Brain pericyte (primary cell): ENCODE measurements around the gene CASZ1.

Source experiments
- DNase-seq: peaks from one replicate; pipeline ENCODE4 v3.0.0-alpha.2; 2012; ENCODE audit warnings: low read depth, low spot score

Gene CASZ1

DNA sequence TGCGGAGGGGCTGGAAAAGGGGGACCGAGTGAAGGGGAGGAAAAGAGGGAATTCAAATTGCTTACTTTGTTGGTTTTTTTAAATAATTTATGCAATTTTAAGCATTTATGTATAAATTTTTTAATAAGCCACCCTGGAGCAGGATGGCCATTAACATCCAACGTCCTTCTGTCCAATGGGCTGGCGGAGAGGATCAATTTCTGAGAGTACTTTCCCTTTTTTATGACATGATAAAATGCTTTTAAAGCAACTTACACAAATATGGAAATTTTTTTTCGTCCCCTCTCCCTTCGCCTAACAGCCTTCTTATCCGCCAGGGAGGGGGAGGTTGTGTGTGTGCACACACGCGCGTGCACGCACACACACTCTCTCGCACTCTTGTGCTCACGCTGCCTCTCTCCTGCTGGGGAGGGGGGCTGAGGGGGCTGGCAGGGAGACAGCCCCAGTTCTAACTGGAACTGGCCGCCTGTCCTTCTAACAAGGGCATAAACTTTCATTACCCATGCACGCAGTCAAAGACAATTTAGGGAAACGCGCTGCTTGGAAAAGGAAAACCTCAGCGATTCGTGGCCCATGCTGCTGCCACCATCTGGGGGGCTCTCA, 123.2 kb downstream of the CASZ1 start:
- no peak for DNase-seq

DNA sequence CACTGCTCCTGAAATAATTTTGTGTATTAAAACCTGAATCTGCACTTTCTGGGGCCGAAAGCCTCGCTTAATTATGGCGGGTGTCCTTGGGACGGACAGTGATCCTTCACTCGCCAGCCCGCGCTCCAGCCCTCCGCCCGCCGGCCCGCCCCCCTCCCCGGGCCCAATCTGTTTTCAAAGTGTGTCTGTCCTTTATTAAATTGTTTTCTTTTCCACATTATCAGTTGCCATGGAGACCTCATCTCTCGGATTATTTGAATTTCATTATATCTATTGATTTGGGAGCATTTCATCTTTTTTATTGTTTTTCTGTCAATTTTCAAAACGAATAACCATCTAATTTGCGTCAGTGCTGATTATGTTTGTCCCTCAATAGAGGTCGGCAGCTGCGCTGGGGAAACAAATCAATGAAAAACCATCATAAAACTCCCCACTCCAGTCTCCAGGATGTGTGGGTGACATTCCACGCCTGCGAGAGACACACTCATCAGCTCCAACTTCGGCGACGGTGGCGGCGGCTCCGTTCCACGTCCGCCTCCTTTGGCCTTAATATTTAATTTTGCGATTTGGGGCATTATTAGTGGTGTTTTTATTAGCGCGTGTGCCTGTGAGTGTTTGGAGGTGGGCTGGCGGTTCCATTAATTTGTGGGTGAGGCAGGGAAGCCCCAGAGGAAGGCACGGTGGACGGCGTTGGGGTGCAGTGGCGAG, 123.9 kb downstream of the CASZ1 start:
- DNase-seq: no peak

DNA sequence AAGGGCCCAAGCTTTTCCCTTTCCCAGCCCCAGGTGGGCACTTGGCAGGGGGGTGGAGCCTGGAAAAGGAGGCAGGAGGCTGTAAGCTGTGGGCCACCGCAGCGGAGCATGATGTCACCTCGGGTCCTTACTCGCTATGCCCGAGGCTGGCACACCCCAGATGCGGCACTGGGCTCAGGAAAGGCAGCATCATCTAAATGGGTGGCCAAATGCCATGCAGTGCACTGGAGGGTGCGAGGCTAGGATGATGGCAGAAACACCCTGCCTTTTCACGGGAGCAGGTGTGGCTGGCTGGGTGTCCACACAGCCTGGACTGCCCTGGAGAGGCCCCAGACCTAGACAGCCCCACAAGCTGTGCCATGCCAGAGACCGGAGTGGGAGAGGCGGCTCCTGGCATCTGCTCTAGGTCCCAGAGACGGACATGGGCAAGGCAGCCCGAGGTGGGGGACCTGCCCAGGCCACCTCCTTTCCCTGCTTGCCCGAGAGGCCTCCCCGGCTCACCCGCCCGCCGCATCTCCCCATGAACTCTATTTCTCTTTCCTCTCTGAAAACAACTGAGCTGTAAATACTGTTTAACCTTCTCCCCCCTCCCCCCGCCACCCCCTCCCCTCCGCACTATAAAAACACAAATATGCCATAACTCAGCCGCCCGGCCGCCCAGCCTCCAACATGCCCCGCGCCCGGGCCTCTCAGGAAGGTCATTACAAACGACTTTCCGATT, 124.7 kb downstream of the CASZ1 start:
- DNase-seq: no peak

DNA sequence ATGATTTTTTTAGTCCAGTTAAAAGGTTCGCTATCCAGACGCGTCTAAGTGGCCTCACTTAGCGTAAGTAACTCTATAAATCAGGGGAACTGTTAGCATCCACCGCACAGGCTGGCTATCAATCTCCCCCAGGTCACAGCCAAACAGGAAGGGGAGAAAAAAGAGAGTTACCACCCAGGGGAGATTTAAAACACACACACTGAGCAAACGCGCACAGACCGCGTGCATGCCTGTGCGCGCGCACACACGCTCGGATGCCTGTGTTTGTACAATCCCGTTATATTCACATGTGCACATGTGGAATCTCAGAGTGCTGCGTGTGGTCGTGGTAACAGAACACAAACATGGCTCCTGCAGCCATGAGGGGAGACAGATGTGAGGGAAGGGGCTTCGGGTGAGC, 125.4 kb downstream of the CASZ1 start:
- DNase-seq: no peak

DNA sequence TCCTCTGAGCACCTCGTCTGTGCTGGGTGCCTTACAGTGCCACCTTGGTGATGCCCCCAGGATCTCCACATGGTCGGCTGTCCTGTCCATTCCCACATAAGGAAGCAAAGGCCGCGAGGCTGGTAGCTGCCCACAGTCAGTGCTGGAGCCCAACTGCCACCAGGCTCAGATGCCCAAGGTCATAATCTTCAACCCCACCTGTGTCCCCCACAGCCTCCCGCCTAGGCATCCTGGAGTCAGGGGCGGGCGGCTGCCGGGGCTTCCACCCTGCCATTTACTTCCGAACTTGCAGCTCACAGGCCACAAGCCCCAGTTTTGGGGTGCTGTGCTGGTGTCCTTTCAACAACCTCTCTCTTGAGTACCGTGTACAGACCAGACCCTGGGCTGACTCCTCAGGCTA, 126.3 kb downstream of the CASZ1 start:
- DNase-seq: no peak

DNA sequence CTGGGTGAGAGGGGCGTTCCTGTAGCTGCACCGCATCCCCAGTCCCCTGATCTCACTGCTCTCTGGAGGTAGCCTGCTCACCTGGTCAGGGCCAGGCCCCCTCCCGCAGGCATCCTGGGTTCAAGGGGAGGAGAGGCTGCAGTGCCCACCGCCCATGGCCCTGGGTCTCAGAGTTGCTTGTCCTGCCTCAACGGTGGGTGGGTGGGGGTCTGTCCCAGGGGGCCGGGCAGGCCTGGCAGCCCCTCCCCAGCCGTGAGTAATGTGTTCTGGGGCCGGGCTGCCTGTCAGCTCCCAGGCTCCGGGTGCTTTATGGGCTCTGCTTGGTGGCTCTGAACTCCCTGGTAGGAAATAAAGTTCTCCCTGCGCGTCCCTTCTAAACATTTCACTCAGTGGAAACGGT, 126.9 kb downstream of the CASZ1 start:
- DNase-seq: no peak

DNA sequence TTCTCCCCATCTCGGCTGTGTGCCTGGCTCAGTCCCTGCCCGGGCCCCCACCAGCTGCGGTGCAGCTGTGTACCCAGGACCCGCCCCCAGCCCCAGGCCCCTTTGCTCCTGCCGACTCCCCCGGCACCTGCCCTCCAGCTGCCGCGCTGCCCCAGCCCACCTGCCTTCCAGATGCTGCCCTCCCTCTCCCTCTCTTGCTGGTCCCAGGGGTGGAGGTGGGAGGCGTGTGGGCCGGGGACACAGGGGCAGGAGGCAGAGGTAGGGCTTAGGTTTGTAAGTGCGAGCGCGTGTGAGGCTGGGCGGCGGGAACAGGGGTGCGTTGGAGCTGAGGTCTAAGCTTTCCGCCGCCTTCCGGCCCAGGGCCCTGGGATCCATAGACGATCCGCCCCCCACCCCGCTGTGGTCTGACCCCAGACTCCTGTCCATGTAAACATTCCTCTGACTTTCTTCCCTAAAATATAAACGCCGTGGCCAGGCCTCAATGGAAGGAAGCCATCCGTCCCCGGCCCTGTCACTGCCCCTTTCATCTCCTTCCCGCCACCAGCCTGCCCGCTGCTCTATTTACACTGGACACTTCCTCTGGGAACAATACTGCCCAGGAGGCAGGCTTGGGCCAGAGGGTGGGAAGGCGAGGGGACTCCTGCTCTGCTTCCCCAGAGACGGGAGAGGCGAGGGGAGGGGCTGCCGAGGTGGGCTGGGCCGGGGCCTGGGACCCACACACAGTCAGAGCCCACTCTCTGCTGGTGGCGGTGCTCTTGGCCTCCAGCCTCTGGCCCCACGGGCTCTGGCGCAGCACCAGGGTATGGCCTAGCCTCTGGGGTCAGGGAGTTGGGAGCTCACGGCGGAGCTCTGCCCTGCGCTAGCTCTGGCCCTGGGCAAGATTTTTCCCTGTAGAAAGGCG, 128.3 kb downstream of the CASZ1 start:
- DNase-seq: no peak

DNA sequence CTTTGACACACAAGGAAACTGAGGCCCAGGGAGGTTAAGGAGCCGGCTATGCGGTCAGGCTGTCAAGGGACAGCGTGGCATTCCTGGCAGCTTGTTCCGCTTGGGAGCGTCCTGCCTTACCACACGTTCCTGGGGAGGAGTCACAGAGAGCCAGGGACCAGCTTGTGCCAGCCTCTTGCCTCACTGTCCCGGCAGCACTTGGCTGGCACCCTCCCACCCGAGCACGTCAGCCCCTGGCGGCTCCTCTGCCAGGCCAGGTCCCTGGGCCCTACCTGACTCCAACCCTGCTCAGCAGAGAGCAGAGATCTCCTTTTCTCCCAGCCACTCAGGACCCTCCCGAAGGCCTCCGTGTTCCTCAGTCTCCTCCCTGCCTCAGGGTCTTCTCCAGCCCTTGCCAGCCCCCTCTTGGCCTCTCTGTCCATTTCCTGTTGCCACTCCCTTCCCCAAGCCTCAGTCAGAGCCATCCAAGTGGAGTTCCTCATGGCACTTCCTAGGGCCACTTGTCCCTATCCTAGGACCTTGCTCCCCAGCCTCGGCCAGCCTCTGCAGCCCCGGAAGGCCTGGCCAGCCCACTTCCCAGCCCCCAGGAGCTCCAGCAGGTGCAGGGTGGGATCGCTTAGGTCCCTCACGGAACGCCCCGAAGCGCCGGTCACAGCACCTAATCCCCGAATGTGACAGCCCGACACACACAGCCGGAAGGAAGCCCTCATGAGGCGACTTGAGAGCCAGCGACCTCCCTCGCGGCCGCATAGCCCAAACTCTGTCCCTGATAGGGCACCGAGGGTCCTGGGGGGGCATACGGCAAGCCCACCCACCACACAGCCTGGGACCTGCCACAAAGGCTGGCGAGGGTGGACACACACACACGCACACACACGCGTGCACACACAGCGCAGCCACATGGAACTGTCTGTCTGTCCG, 130.3 kb downstream of the CASZ1 start:
- DNase-seq: no peak

DNA sequence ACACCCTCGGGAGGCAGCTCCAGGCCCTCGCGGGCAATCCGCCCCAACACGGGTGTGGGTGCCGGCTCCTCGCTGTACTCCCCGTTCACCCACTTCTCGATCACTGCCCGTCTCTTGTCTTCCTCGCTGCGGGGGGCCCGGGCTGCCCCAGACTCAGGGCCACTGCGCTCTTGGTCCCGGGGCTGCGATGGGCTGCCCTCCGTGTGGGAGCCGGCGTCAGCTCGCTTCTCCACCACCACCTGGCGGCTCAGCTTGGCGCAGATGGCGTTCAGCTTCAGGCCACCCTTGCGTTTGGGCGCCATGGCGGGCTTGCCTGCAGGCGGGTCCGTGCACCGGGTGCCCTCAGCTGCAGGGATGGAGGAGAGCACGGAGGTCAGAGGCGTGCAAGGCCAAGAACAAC, 131.2 kb downstream of the CASZ1 start:
- no peak for DNase-seq

DNA sequence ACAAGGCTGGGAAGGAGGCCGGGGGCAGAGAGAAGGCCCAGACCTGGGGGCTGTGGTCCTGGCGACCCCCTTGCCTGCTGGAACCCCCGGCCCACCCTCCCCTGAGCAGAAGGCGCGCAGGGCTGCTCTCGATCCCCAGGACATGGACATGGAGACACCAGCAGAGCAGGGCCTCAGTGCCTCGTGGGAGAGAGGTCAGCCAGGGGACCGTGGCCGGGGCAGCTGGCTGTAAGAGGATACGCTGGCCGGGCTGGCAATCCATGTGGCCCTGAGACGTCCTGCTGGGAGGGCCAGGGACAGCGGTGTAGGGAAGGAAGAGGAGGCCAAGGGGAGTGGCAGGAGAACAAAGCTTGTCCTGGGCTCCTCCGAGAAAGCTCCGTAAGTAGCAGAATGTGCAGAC, 132.2 kb downstream of the CASZ1 start:
- DNase-seq: no peak

DNA sequence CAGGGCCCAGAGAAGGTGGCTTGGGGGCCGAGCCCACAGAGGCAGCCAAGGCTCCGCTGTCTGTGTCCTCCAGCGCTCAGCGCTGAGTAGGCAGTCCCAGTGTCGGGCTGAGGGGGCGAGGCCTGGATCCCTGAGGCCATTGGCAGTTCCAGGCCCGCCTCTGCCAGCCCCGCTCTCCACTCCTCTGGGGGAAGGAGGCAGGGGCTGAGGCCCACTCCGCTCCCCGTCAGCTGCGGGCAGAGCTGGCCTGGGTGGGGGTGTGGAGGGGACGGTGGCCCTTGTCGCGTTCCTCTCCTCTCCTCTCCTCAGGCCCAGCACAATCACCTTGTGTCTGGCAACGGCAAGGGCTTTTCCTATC, 132.8 kb downstream of the CASZ1 start:
- no peak for DNase-seq

DNA sequence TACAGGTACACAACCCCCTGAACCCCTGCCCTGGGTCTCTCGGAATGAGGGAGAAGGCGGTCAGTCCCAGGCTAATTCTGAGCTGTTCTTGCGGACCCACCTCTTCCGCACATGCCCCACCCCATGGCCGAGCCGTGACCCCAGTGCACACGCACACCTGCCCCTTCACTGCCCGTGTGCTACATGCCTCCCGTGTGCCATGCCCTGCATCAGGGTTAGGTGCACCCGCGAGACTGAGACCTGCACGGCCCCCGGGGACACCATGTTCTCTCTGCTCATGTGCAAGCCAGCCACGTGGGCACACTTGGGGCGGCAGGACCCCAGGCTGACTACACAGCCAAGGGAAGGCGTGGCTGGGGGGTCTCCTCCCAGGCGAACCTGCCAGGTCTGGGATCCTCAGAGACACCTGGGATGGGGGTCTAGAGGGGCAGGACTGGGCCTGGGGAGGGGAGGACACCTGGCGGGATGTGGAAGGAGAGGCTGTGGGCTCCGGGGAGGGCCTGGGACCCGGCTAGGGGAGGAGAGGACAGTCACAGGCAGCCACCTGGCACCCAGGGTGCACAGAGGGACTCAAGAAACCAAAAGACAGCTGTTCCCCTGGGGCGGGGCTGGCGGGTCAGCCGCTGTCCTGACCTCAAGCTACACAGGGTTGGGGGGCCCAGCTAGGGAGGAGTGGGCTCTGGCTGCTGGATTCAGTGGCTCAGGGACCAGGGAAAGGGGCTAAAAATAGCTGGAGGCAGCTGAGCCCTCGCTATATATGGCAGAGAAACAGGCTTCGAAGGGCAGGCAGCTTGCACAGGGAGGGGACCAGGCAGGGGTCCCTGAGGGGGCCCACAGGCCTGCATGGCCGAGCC, 133.4 kb downstream of the CASZ1 start:
- no peak for DNase-seq

DNA sequence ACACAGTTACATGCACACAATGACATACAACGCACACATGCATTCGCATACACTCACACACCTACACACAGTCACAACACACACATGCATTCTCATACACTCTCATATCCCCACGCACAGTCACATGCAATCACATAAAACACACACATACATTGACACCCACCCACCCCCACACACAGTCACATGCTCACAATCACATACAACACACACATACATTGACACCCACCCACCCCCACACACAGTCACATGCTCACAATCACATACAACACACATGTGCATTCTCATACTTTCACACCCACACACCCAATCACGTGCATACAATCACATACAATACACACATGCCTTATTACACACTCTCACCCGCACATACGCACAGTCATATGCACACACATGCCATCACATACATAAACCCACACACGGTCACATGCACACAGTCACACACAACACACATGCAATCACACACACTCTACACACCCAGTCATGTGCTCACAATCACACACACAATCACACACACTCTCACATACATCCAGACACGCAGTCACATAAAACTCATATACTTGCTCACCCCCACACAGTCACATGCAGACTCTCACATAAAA, 134.3 kb downstream of the CASZ1 start:
- DNase-seq: no peak

DNA sequence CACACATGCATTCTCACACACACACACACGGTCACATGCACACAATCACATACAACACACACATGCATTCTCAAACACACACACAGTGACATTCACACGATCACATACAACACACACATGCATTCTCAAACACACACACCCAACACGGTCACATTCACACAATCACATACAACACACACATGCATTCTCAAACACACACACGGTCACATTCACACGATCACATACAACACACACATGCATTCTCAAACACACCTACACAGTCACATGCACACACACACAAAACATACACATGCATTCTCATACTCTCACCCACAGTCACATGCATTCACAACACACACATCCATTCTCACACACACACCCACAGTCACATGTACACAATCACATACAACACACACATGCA, 135.0 kb downstream of the CASZ1 start:
- no peak for DNase-seq

DNA sequence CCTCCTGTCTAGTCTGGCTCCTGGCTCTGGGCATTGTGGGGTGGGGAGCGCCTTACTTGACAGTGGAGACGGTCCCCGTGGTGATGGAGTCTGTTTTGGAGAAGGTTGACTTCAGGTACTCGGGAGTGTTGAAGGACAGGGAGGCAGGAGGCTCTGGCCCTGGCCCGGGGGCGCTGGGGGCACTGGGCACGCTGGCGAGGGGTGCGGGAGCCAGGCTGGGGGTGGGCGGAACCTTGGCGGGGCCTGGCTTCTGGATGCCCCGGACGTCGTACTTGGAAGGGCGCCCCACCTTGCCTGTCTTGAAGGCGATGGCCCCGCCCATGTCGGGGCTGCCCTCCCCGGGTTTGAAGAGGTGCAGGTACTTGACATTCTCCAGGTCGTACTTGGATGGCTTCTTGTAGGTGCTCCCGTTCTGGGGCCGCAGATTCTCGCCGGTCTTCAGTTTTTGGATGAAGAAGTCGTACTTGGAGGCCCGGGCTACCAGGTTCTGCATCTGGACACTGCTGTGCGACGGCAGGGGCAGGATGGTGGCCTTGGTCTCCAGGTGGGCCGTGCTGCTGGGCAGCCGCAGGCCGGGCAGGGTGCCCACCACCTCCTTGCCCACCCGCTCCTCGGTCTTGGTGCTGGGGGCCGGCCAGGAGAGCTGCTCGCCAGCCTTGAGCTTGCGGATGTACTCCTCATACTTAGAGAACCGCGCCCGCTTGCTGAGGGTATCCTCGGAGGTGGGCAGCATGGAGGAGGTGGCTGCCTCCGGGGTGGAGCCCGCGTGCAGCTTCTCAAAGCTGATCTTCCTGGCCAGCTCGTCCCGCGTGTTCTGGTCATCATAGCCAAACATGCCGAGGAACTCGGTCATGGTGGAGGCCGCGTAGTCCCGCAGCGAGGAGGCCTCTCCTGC, 136.6 kb downstream of the CASZ1 start:
- DNase-seq: no peak

DNA sequence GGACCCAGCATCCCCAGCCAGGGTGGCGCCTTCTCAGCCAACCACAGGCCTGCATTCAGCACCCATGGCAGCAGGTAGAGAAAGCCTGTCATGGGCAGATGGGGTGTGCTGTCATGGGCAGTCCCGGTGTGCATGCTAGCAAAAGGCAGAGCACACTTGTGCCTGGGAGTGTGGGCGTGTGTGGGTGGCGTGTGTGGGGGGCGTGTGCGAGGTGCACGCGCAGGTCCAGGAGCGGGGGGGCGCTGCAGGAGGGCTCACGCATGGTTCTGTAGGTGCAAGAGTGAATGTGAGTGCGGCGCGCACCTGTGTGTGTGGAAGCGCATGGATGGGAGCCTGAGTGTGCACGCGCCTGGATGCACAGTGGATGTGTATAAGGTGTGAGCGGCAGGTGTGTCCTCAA, 137.2 kb downstream of the CASZ1 start:
- no peak for DNase-seq

DNA sequence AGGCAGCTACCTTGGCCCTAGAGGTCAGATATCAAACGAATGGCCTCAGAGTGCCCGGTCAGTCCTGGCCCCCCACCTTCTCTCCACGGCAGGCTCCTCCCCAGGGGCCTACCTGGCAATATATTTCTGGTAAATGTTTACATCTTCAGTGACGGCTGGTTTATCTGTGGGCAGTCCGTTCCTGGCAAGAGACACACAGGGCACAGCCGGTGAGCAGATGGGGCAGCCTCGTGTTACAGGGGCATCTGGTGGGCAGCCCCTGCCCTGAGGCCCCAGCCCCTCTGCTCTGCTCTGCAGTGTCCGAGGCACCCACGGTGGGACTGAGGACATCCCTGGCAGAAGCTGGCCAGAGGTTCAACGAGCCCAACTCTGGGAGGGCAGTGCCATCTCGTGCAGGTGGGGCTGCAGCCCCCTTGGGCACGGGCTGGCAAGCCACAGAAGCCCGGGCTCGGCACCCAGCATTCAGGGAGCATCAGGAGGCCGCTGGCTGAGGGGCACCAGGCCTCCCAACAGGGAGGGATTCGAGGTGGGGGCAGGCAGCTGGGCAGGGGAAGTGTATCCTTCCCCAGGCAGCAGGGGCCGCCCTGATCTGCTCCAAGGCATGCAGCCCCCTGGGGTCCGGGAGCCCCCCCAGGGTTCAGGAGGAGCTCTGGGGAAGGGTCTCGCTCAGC, 137.9 kb downstream of the CASZ1 start:
- no peak for DNase-seq
